SK-MEL-5 (cell line): ENCODE results near the gene NR1H2. TPM values are rescaled to one million over a fixed set of nuclear protein-coding genes. Genes with fewer than 3 reads are reported as not detected.
A peak's percentile ranks its signal among the peaks of the same experiment; 100 is the strongest.

Experiments used
- DNase-seq: peaks from one replicate; pipeline ENCODE4 v3.0.0-alpha.2; 2016; ENCODE audit warnings: low read depth, low spot score
- in situ Hi-C: cut with HindIII; loops from 2 replicates; pipeline ENCODE4 v1.10.0; 2016; ENCODE audit warnings: low sequenced_read_pairs, high pct_unique_total_duplicates, low pct_unique_long_range_greater_than_20kb
- total RNA-seq: library from RNA; depleted of rRNA; stranded (reverse); fragments of >200 nt; shearing (Covaris generic); gene quantifications from 2 replicates; pipeline ENCODE4 v1.2.3, GENCODE V29; 2014

Gene NR1H2
- total RNA-seq, 1 experiment from 2014 or later: 82.1 TPM

DNA sequence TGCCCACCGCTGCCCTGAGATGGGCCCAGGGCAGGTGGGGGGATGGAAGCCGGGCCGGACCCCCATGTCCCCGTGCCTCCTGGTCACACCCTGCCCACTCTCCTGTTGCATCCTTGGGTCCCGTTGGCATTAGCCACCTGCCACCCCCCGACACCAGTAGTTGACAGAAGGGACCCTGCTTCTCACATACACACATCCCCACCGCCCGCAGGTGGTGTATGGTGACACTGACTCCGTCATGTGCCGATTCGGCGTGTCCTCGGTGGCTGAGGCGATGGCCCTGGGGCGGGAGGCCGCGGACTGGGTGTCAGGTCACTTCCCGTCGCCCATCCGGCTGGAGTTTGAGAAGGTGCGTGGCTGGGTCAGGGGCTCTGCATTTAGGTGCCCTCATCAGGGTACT is 37.3 kb downstream of the NR1H2 start:
- DNase-seq: no peak
- in situ Hi-C loops: no loop called here

DNA sequence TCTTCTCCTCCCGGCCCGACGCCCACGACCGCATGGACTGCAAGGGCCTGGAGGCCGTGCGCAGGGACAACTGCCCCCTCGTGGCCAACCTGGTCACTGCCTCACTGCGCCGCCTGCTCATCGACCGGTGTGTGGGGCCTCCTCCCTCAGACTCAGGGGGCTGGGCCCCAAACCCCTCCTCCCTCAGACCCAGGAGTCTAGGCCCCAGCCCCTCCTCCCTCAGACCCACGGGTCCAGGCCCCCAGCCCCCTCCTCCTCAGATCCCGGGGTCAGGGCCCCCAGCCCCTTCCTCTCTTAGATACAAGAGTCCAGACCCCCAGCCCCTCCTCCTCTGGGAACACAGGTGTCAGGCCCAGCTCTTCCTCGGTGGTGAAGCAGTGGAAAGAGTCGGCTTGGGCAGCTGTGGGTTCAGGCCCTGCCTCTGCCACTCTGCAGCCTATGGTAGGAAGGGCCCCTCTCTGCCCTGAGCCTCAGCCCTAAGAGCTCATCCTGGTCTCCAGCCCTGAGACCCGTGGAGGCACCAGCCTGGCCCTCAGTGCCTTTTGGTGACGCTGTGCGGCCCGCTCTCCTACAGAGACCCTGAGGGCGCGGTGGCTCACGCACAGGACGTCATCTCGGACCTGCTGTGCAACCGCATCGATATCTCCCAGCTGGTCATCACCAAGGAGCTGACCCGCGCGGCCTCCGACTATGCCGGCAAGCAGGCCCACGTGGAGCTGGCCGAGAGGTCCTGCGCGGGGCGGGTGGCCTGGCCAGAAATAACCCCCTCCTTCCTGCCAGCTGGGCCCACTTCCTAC is 38.8 kb downstream of the NR1H2 start:
- peak; percentile 71 for DNase-seq
- in situ Hi-C loops: no loop called here

DNA sequence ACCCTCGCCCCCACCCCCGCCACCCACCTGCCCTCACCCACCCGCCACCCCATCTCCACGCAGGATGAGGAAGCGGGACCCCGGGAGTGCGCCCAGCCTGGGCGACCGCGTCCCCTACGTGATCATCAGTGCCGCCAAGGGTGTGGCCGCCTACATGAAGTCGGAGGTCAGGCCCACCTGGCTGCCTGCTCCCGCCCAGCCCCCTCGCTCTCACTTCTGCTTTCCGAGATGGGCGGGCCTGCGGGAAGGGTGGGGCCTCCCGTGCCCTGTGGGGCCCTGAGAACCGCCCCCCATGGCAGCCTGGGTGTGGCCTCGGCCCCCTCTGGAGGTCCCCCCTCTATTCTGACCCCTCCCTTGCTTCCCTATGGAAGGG is 39.4 kb downstream of the NR1H2 start:
- no peak for DNase-seq
- in situ Hi-C loops: no loop called here

DNA sequence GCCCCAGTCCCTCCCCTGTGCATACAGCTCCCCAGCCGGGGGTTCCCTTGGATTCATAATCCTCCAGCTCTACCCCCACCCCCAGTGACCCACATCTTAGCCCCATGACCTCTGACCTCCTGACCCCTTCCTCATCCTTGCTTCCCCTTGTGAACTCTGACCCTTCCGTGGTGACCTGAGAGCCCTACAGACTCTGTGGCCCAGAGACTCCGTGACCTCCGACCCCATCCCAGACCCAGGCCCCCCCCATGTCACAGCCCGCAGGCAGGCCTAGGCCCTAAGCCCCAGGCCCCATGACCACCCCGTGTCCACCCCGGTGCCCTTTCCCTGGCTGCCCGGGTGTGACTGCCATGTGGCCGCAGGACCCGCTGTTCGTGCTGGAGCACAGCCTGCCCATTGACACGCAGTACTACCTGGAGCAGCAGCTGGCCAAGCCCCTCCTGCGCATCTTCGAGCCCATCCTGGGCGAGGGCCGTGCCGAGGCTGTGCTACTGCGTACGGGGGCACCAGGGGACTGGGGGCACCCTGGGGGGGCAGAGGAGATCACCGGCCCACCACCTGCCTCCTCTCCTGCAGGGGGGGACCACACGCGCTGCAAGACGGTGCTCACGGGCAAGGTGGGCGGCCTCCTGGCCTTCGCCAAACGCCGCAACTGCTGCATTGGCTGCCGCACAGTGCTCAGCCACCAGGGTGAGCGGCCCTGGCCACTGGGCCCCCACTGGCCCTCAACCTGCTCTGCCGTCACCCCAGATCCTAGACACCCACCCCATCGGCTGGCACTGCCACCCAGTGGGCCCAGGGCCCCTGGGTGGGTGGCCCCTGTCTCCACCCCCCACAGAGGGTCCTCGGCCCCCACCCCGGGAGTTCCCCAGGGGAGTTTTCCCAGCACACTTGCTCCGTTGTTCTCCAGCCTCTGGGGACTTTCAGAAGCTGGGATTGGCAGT is 40.0 kb downstream of the NR1H2 start:
- no peak for DNase-seq
- in situ Hi-C loops: no loop called here

DNA sequence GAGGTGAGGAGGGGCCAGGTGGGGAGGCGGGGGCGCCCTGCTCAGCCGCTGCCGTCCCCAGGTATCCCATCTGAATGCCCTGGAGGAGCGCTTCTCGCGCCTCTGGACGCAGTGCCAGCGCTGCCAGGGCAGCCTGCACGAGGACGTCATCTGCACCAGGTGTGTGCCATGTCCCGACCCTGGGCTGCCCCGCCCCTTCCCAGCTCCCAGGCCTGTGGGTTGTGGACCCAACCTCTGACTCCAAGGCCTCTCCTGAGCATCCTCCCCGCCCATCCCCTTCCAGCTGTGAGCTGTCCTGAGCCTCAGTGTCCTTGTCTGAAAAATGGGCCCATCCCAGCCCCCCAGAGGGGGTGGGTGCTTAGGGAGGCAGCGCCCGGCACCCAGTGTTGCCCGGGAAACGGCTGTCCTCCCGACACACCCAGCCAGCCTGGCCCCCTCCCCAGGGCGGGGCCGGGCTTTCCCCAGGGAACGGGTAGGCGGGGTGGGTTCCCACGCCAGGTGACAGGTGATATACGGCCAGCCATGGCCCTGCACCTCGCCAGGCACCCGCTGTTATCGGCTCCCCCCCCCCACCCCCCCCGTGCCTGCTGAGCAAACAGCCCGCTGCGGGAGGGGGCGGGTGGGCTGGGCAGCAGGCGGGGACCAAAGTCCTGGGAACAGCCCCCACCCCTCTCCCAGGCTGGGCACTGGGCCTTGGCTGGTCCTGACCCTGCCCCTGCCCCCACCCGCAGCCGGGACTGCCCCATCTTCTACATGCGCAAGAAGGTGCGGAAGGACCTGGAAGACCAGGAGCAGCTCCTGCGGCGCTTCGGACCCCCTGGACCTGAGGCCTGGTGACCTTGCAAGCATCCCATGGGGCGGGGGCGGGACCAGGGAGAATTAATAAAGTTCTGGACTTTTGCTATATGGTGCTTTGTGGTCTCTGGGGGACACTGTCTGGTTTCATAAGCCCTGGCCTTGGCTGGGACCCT is 41.1 kb downstream of the NR1H2 start:
- in situ Hi-C loops: no loop called here
- DNase-seq: no peak

DNA sequence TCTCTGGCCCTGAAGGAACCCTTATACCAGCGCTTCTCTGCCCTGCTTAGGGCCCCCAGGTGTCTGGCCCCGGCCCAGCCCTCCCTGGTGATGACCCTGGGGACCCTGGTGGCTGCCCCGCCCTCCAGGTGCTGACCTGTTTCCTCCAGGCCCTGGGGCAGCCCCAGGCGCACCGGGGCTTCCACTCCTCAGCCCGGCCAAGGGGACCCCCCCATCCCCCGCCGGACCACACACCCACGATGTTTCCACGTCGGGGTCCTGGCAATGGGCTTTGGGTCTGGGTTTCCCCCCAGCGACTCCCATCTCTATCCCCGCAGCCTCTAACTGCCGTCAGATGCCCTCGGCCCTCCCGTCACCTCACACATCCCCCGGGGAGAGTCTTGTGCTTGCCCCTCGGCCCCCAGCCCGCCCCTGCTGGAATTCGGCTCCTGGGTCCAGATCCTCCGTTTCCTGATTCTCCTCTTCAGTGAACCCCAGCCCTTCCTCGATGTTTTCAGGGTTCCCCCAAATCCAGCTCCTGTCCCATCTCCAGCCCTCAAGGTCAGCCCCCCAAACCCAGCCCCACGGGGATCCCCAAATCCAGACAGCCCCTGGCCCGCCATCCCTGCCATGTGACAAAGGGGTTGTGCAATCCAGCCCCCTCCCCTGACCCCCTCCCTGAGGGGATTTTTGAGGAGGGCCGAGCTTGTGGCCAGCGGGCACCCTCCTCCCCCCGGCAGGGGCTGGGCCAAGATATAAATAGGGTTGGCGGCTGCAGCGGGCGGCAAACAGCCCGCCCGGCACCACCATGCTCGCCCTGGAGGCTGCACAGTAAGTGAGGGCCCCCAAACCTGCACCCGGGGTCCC is 42.1 kb downstream of the NR1H2 start, which contains the start of gene SPIB:
Gene SPIB (plus strand): TSS at position 763 of the 846 bp plus-strand sequence. CDS start 25 bp downstream, at position 788.
- in situ Hi-C loops: no loop called here

DNA sequence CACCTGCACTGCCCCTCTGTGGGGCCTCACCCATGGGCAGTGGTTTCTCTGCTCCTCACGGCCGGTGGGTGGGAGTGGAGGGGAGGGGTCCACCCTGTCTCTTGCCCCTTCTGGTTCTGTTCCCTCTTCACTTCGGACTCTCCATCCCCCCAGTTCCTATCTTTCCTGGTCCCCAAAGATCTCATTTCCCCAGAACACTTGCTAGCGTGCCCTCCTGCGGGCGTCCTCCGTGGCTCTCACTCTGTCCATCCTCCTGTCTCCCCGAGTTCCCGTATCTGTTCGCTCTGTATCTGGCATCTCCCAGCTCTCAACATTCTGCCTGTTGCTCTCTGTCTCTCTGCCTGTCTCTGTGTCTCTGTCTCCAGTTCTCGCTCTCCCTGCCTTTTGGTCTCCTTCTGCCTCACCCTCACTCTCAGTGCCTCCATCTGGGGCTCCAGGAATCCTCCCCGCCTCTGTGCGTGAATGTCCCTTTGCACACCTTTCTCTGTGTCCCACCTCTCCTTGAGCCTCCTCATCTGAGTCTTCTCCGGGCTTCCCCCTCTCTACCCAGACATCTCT is 42.8 kb downstream of the NR1H2 start:
- no peak for DNase-seq
- in situ Hi-C loops: no loop called here

More for the DNA sequence above, 42.1 kb downstream of the NR1H2 start, which contains the start of gene SPIB:
- no peak for DNase-seq

DNA sequence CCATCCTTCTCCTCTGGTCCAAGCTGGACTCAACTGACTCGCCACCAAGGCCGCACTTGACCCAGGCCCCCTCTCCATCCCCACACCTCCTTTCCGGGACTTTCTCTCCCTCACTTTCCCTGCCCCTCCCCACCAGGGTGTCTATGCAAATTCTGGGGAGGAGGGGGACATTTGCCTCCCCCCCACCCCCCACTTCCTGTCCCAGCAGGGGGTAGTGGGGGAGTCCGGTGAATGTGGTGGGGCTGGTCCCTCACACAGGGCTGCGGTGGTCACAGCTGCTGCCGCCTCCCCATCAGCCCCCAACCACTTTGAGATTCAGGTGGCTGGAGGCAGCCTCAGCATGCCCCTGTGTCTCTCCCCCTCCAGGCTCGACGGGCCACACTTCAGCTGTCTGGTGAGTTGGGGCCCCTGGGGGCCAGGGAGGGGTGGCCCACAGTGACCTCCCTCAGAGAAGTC is 43.4 kb downstream of the NR1H2 start:
- in situ Hi-C loops: no loop called here
- no peak for DNase-seq

DNA sequence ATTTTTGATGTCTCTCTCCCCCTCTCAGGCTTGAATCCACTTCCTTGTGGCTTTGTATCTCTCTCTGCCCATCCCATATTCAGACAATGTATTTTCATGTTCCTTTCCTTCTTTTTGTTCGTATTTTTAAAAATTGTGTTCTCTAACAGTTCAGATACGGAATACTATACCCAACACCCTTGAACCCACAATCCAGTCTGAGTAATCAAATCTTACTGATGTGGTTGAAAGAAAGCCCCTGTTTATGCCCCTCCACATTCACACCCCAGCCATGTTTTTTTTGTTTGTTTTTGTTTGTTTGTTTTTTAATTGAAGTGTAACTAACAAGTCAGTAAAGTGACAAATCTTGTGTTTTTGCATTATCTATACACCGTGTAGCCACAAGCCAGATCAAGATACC is 43.9 kb downstream of the NR1H2 start:
- no peak for DNase-seq
- in situ Hi-C loops: no loop called here

DNA sequence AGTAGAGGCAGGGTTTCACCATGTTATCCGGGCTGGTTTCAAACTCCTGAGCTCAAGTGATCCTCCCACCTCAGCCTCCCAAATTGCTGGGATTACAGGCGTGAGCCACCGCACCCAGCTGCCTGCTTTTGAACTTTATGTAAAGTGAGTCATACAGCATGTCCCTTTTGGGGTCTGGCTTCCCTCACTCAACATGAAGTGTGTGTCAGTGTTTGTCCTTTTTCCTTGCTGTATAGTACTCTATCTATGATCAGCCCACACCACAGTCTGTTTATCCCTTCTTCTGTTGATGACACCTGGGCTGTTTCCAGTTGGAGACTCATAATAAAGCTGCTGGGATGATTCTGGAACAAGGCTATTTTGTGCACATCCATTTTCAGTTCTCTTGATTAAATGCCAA is 44.6 kb downstream of the NR1H2 start:
- in situ Hi-C loops: no loop called here

DNA sequence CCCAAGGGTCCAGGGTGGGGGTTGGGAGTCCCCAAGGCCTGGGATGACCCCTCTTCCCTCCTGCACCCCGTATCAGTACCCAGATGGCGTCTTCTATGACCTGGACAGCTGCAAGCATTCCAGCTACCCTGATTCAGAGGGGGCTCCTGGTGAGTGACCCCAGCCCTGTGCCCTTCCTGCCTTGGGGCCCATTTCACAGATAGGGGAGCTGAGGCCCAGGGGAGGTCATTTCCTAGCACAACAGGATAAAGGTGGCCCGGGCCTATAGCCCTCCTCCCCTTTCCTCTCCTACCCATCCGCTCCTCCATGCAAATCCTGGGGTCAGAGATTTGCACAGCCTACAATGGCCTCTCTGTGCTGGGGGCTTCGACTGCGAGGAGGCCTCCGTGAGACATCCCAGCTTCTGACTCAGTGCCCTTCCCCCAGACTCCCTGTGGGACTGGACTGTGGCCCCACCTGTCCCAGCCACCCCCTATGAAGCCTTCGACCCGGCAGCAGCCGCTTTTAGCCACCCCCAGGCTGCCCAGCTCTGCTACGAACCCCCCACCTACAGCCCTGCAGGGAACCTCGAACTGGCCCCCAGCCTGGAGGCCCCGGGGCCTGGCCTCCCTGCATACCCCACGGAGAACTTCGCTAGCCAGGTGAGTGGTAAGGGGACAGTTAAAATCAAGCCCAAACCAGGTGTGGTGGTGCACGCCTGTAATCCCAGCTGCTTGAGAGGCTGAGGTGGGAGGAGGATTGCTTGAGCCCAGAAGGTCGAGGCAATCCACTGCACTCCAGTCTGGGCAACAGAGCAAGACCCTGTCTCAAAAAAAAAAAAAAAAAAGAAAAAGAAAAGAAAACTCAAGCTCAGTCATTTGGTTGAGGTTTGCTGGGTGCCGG is 46.4 kb downstream of the NR1H2 start:
- DNase-seq: no peak
- in situ Hi-C loops: no loop called here

More for the DNA sequence above, 44.6 kb downstream of the NR1H2 start:
- DNase-seq: no peak

DNA sequence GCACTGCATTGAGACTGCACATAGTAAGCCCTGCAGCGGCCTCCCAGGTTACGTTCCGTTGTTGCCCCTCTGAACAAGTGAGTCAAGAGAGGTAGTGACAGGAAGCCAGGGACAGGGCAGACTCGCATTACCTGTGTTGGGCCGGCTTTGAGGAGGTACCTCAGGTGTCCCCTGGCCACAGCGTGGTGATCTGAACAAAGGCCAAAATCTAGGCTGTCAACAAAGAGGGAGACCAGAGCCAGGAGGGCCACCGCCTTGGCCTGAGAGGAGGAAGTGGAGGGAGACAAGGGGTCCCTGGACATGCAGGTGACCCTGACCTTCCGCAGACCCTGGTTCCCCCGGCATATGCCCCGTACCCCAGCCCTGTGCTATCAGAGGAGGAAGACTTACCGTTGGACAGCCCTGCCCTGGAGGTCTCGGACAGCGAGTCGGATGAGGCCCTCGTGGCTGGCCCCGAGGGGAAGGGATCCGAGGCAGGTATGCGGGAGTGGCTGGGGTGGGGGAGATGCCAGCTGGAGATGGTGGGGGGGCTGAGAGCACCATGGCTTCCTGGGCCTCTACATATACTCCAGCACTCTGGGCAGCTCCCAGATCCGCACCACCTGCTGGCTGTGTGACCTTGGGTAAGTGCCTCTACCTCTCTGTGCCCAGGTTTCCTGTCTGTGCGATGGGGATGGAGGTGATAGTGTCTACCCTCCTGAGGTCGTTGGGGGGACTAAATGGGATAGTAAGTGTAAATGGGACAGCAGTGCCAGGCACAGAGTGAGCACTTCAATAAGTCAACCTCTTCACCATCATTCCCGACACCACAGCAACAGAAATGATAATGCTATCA is 47.2 kb downstream of the NR1H2 start:
- in situ Hi-C loops: no loop called here

DNA sequence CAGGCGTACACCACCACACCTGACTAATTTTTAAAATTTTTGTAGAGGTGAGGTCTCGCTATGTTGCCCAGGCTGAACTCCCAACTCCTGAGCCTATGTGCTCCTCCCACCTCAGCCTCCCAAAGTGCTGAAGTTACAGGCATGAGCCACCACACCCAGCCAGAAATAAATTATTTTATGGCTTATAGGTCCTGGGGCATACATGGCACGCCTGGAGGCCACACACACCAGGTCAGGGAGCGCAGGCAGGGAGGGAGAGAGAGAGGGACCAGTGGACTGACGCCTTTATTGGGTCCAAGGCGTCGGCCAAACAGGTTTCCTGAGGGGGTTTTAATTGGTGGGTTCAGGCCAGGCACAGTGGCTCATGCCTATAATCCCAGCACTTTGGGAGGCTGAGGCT is 49.3 kb downstream of the NR1H2 start:
- in situ Hi-C loops: no loop called here
- DNase-seq: no peak

More for the DNA sequence above, 47.2 kb downstream of the NR1H2 start:
- DNase-seq: no peak

DNA sequence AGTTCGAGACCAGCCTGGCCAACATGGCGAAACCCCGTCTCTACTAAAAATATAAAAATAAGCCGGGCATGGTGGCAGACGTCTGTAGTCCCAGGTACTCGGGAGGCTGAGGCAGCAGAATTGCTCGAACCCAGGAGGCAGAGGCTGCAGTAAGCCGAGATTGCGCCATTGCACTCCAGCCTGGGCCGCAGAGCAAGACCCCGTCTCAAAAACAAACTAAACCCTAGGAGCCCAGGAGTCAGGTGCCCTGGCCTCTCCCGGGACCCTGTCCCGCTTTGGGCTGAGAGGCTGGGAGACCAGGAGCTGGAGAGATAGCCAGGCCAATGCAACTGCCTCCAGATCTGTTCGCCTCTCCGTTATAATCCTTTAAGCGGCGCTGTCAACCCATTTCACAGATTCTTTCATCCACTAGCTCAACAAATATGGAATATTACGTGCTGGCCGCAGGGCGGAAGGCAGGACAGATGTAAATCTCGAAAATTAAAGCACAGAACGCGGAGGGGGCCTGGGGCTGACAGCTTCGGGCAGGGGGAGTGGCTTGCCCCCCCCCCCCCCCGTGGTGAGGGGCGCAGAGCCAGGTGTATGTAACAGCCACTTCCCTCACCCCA is 51.2 kb downstream of the NR1H2 start:
- no peak for DNase-seq
- in situ Hi-C loops: no loop called here
